GM21447 (cell line): Measurements from ENCODE around the gene ALDH1A3.

Source experiments
- ATAC-seq: cut with Tn5 transposase; IDR thresholded peaks from one replicate; pipeline ENCODE4 v1.9.1; 2021; ENCODE audit not compliant: unreplicated experiment

ALDH1A3 gene

DNA sequence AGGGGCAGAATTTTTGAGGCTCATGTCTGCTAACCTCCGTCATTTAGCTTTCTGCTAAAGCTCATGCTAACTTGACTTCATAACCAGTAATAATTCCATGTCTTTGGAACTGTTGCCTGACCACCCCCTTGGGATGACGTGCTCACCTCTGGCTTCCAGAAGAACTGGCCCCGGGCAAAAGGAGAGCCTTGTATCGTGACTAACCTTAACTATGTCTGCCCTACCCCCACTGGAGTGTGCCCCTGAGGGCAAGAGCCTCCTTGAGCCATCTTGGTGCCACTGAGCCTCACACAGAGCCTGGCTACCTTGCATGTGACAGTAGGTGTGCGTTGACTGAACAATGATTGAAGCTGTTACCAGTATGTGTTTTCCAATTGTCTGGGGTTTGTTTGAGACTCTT lies 44.3 kb downstream of the ALDH1A3 start:
- no peak for ATAC-seq

DNA sequence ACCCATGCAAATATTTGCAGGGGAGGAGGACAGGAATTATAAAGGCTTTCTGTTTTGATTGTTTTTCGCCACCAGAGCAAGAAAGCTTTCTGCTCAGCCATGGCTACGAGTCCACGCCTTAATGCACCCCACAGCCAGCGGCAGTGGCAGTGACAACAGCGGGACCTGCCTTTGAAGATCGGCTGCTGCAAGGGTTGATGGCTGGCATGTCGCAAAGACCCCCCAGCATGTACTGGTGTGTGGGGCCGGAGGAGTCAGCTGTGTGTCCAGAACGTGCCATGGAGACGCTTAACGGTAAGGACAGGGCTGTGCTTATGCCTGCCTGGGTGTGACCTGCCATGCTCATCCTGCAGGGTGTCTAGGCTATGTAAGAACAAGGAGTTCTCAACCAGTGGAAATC lies 44.8 kb downstream of the ALDH1A3 start:
- no peak for ATAC-seq

DNA sequence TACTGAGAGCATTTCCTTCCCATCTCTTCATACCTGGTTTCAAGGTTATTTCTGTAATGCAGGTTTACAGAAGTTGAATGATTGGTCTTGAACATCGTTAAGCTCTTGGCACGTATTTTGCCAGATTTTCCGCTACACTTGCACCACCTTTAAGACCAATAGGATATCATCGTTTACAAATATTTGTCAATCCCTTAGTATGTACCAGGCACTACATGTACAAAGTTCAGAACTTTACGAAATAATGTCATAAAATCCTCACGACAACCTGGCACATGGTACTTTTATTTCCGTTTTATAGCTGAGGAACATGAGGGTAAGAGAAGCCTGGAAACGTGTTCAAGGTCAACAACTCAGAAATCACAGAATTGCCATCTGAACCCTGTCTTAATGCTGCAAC lies 45.8 kb downstream of the ALDH1A3 start:
- ATAC-seq, result no peak

DNA sequence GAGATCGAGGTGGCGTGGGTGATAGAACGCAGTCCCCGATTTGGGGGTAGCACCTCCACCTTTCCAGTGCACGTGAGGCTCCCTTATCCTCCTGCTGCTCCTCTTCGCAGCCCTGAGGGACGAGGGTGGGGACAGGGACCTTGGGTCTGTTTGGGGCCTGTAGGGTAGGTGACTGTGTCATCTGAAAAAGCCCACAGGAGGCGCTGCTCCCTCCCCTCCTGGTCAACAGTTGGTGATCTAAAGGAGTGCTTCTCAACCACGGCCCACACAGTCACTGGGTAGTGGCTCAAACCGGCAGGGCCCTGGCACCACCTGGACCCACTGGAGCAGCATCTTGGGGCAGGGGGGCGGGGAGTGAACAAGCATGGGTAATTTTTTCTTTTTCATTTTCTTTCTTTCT lies 46.6 kb downstream of the ALDH1A3 start:
- ATAC-seq, result no peak

DNA sequence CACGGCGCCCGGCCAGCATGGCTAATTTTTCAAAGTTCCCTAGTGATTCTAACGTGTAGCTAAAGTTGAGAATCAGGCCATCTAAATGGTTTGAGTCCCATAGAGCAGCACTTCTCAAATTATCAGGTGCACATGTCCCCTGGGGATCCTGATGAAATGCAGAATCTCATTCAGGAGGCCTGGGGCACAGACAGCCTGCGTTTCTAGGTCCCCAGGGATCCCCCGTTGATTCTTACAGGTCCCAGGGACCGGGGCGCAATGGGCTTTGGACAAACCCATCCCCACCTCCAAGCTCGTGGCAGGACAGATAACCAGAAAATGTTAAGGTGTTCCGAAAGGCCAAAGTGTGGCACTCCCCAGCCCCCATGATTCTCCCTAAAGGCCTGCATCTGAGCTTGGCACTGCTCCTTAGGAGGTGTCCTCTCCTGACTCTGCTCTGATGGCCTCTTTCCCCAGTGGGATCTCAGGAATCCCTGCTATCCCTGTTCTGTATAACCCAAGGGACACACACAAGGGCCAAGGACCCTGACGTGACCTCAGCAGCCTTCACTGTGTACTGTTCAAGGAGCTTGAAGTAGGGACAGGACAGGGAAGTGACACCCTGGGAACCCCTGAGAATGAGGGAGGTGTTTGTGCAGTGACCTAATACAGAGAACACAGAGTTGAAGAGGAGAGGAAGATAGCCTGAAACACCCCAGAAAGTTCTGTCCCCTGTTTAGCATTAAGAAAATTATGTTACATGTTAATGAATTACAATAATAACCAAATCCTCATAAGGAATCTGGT lies 47.5 kb downstream of the ALDH1A3 start:
- peak; percentile 48 for ATAC-seq

DNA sequence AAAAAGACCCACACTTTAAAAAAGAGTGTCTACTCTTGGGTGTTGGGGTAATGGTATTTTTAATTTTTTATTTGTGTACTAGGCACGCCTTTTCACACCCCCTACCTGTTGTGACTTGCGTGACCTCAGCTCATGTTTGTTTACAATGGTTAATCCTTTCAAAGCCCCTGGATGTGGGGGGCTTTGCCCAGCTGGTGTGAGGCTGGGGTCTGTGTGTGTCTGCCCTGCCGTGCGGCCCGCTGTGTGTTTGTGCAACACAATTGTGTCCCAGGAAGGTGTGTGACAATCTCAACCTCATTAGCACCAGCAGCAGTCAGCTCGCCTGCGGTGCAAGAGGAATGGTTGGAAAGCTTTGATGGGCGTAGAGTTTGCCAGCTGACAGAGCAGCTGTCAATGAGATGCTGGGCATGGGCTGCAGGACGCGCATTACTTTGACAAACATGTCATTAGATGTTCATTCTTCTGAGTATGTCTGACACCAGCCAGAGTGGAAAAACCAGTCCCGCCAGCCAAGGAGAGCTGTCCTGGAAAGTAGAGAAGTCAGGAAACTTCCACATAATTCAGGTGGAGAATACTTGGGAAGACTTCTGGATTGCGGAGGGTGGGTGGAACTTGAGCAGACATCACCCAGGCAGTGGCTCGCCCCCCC lies 49.1 kb downstream of the ALDH1A3 start:
- no peak for ATAC-seq

DNA sequence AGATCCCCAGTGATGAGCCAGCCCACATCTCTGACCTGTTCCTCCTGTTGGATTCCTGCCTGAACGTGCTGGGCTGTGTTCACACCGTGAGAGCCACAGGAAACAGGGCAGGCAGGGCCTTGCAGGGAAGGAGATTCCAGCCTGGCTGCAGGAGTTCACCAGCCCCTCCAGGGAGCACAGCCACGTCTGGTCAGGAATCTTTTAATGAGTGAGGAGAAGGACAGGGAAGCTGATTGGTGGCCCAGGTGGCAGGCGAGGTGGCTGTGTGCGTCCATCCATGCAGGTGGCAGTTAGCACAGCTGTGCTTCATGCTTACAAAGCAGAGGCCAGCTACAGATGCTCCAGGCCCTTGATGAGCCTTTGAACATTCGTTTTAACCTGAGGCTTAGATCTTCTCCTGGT lies 50.0 kb downstream of the ALDH1A3 start:
- peak; percentile 31 for ATAC-seq

DNA sequence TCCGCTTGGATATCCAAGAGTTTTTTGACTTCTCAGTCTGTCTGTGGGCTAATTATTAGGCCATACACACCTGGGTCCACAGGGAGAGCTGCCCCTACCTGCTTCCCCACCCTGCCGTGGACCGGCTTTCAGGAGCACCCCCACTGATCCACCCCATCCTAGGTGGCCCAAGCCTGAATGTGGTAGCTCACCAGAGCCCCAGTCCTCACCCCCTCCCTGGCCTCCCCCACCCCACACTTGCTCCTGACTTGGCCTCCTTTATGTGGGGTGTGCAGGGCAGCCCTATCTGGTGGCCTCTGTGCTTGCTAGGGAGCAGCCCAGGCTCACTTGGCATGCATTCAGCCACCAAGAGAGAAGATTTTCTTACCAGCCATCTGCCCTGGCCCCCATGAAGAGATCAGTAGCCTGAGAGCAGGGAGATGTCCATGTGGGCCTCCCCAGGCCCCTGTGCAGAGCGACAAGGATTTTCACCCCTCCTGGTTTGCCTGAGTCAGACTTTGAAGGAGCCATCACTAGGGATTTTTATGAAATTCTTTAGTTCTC lies 50.7 kb downstream of the ALDH1A3 start:
- no peak for ATAC-seq

DNA sequence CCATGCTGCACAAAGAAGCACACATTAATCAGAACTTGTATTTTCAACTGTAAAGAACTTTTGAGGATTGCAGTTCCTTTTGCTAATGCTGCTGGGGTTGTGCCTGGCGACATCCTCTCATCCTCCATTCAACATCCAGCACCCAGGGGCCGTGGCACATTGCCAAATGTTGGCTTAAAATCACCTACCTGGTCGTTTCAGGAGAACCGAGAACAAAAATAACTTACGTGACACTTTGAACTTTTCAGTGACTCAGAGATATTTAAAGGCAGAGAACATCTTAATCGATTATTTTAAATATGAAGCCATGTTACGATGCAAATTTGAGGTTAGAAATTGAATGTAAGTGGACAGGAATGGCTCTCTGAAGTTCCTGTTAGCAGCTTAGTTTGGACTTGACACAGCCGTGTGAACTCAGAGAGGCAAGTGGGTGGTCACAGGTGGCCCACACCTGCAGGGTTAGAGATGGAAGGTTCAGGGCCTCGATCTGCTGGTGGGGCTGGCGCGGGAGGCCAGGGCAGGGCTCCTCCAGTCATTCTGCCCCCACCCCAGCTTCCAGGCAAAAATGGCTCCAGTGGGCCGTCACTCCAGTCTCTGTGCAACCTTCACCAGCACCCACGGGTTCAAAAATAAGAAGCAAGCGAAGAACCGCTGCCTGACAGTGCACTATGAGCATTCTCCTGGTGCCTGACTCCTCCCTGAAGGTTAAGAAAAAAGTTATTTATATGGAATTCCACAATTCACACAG lies 51.7 kb downstream of the ALDH1A3 start:
- ATAC-seq, result peak; percentile 31

DNA sequence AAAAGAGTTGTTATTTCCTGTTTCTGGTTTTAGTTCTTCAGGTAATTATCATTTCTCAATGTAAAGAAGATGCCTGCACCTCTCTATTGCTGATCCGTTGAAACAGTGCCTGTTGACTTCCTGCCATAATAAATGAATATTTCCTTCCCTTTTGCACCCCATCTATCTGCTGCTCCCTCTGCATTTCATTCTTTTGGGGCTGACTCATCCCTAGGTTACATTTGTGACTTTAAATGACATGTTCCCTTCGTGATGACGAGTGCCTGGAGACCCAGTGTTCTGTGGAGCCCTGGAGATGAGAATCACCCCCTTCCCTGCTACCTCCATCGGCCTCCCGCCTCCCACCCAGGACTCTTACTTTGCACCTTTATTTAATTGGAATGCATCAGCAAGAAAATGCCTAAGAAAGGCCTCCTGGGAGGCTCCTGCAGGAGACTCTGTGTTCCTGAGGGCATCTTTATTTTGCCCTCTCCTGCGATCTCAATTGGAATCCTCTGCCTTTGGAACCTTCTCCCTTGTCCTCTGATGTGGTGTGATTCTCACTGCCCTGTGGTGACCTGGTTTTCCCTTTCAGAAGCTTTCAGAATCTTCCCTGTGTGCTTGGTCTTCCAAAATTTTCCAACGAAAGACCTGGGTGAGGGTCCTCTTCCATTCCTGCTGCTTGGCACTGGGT lies 53.2 kb downstream of the ALDH1A3 start:
- no peak for ATAC-seq

DNA sequence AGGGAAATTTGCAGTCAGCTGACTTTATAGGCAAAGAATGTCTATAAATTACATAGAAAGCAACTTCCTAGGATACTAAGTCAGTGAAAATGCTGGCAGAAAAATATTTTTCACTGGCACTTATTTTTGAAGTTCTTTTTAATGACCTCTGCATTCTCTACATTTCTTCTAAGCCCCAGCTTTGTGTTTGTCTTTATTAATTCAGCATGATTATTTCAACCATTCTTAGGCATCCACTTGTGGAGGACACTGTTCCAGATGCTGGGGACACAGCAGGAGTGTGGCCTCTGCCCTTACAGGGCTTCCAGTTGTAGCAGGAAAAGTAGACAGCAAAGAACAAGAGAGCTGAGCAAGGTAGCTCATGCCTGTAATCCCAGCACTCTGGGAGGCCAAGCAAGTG lies 54.5 kb downstream of the ALDH1A3 start:
- ATAC-seq, result no peak

DNA sequence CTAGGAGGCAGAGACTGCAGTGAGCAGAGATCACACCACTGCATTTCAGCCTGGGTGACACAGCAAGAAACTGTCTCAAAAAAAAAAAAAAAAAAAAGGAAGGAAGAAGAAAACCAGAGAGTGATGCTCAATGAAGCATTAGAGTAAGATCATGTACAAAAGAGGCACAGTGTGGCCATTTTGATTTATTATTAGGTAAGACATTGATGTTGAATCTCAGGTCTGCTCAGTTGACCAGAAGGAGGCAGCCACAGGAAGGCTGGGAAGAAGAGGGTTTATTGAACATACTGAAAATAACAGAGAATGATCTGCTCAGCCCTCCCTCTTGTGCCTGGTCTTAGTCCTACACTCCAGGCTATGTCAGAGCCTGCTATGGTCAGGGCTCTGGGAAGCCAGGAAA lies 55.1 kb downstream of the ALDH1A3 start:
- ATAC-seq, result no peak

DNA sequence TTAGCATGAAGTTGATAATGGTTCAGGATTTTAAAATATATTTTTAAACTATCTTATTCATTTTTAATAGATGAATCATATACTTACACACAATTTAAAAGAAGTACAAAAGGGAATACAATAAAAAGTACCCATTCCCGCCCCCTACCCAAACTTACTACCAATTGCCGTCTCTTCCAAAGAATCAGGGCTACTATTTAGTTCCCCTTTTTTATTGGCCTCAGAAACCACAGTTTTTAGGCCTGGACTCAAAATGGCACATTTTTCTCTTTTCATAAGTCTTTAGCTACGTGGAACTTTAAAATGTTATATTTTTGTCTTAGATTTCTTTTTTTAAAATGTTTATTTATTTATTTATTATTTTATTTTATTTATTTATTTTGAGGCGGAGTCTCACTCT lies 57.5 kb downstream of the ALDH1A3 start:
- no peak for ATAC-seq

DNA sequence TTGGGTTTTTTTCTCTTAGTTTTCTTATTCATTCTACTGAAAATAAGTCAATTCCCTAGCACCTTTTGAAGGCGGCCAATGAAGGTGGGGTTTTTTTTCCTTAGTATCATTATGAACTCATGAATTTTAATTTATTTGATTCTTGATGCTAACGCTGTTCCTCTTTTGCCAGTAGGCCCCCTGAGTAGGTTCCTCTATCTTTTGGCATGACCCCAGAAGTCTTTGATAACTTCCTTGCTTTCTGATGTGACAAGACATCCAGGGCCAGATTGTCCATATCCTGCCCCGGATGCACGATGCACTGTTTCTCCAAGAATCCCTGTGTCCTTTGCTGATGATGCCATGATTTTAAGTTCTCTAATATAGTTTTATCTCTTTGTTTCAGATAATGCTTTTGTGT lies 60.2 kb downstream of the ALDH1A3 start:
- ATAC-seq, result no peak

DNA sequence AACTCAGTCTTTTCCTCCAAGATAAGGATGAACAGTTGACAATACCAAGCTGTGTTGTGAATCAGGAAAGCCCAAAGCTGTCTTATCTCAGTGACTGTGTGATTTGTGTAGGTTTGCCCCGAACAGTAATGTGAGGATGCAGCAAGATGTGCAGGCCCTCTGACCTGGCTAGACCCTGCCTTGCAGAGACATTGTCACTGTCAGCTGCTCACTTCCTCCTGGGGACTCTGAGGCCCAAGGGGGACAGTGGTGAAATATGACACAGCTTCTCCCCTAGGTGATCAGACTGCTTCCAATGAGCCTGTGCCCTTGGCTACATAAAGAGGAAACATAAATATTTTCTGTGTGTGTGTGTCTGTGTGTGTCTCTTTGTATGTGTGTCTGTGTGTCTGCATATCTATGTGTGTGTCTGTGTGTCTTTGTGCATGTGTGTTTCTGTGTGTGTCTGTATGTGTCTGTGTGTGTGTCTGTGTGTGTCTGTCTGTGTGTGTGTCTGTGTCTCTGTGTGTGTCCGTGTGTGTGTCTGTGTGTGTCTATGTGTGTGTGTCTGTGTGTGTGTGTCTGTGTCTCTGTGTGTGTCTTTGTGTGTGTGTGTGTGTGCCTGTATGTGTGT lies 61.2 kb downstream of the ALDH1A3 start:
- ATAC-seq, result peak; percentile 77

DNA sequence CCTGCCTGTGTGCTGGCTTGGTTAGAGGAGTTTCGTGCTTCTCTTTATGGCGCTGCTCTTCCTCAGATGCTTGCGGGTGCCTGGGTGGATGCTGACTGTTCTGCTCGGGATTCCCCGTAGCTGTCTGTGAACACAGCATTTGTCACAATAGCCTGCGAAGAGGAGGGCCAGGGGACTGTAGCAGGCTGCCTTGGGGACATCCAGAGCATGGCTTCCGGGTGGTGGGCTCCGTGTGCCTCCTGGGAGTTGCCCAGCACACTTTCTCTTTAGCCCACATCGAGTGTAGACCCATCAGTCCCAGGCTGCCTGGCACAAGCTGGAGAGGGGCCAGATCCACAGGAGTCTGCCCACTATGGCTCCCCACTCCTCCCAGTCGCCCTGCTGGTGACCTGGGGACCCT lies 61.9 kb downstream of the ALDH1A3 start:
- ATAC-seq, result peak; percentile 63

DNA sequence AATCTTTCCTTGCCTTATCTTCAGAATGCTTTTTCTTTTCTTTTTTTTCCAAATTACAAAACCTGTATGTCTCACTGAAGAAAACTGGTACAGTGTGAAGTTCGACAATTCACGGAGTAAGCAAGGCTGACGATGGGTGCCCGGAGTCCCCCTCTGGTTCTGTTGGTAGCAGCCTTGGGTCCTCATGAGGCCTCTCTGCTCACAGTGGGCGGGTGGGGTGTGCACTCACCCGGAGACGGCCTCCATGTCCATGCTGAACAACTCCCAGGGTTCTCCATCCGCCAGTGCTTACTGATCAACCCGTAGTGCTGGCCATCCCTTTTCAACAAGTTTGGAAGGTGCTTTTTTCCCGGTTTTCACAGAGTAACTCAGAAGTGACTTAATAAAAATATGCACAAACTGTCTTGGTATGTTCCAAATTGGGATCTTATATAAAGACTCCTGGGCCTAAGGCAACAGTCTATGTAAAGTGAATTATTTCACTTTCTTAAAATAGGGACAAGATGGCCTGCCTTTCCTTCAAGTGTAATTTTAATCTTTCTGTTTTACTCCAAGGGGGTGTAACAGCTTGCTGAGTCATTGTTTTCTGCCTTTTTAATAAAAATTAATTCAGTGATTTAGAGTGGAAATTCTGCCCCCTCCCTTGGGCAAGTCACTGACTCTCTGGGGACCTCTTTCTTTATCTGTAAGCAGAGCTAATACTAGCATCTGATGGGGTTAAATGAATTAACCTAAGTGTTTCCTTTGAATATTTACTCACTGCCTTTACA lies 63.2 kb downstream of the ALDH1A3 start:
- no peak for ATAC-seq

DNA sequence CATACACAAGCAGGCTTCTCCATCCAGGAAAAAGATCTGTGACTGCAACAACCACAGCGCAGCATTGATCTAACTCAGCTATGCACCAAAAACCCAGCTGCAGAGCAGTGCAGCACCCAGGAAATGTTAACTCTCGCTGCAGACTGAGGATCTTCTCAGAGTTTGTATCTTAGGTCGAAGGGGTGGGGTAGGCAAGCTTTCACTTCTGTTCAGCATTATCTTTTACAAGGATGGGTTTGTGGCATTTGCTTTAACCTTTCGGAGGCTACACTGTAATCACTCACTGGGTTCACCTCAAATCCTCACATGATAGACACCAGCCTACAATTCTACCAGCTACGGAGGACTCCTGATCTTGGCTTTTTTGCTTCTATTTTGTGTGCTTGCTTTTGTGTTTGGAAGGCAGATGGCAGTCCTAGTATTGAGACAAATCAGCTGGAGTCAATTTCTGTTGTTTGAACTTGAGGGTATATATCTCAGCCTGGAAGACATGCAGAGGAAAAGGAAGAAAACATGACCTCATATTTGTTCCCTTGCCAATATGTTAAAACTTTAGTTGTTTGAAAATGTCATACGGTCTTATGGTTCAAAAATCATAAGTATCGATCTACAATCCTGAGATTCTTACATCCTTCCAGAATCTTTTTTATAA lies 64.7 kb downstream of the ALDH1A3 start:
- no peak for ATAC-seq

DNA sequence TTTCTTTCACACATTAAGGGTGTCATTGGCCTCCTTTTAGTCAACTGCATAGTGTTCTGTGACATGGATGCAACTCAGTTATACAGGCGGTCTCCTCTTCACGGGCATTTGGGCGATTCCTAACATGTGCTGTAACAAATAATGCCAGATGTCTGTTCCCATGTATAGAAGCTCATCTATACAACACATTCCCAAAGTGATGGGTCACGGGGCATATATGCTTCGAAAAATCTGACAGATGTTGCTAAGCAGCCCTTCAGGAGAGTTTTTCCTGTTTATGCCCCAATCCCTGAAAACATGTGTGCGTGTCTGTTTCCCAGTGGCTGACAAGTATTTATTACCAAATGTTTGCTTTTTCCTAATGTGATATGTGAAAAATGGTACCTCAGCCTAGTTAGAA lies 65.4 kb downstream of the ALDH1A3 start:
- ATAC-seq, result no peak
